Right ventricle myocardium superior (tissue), 1 donor: ENCODE results near the gene ANKRD55. TPM values are rescaled to one million over a fixed set of nuclear protein-coding genes. Genes with fewer than 3 reads are reported as not detected.
"Not testable (repeated sequence)": the region's sequence is repeated elsewhere in the genome, so short reads cannot be mapped to it uniquely, and the experiment has no call there.

Experiments
- ATAC-seq: fragments of 200-7000 bp; cut with Tn5 transposase; one replicate; pipeline ENCODE4 v1.9.1; 2020; ENCODE audit warnings: mild to moderate bottlenecking; ENCODE audit not compliant: poor library complexity
- DNase-seq: peaks from one replicate; pipeline ENCODE4 v3.0.0-alpha.2; 2020
- intact Hi-C: fragments of 100-400 bp; cut with DNase I; formaldehyde crosslinking; loops from one replicate; pipeline ENCODE4 v1.11.2; 2022
- total RNA-seq: library from RNA; stranded (reverse); fragmentation: NEBNext Ultra II Directional; extraction: Animal tissue kit (Norgen Biotek cat#: 25700); gene quantifications from one replicate; pipeline ENCODE4 v1.2.1, GENCODE V29; 2021
- donor health status: DM: no; HTN: yes; CAD: no; lungs with severe emphysema.

ANKRD55 gene
- total RNA-seq, 1 donor from 2014 or later, result not detected

GRCh38 chr5:56160723-56161438 is 72.2 kb downstream of the ANKRD55 start:
- ATAC-seq (no peak), DNase-seq (no peak)
- intact Hi-C loops, result no loop called here

GRCh38 chr5:56159521-56159947 is 73.6 kb downstream of the ANKRD55 start:
- no peak for DNase-seq
- ATAC-seq, result no peak
- intact Hi-C loops, result no loop called here

GRCh38 chr5:56158331-56158960 is 74.7 kb downstream of the ANKRD55 start:
- intact Hi-C loops, result no loop called here
- ATAC-seq, result no peak

GRCh38 chr5:56157191-56157621 is 75.9 kb downstream of the ANKRD55 start:
- DNase-seq, intact Hi-C loops, ATAC-seq: not testable (repeated sequence)

More at GRCh38 chr5:56158331-56158960, 74.7 kb downstream of the ANKRD55 start:
- DNase-seq, result no peak

GRCh38 chr5:56156585-56157190 is 76.4 kb downstream of the ANKRD55 start:
- intact Hi-C loops, ATAC-seq: not testable (repeated sequence)

GRCh38 chr5:56155992-56156584 is 77.0 kb downstream of the ANKRD55 start:
- intact Hi-C loops, result no loop called here
- DNase-seq (peak; percentile 62), ATAC-seq (peak; percentile 68)

More at GRCh38 chr5:56156585-56157190, 76.4 kb downstream of the ANKRD55 start:
- not testable (repeated sequence) for DNase-seq

- DNase-seq, result no peak
- ATAC-seq, result peak; percentile 43
- intact Hi-C loops, result no loop called here
Measured at GRCh38 chr5:56154732-56155484, 78.2 kb downstream of the ANKRD55 start.

GRCh38 chr5:56152437-56152836 is 80.7 kb downstream of the ANKRD55 start:
- ATAC-seq (no peak), DNase-seq (no peak)
- intact Hi-C loops, result no loop called here

GRCh38 chr5:56150756-56151155 is 82.4 kb downstream of the ANKRD55 start:
- ATAC-seq, DNase-seq, intact Hi-C loops: not testable (repeated sequence)

GRCh38 chr5:56148453-56148971 is 84.6 kb downstream of the ANKRD55 start:
- DNase-seq (no peak), ATAC-seq (no peak)
- intact Hi-C loops, result no loop called here

GRCh38 chr5:56147659-56148230 is 85.4 kb downstream of the ANKRD55 start:
- intact Hi-C loops, result no loop called here
- no peak for ATAC-seq

GRCh38 chr5:56147106-56147505 is 86.0 kb downstream of the ANKRD55 start:
- DNase-seq (no peak), ATAC-seq (no peak)
- intact Hi-C loops, result no loop called here

More at GRCh38 chr5:56147659-56148230, 85.4 kb downstream of the ANKRD55 start:
- no peak for DNase-seq

GRCh38 chr5:56146674-56147073 is 86.5 kb downstream of the ANKRD55 start:
- intact Hi-C loops, result no loop called here
- no peak for ATAC-seq
- no peak for DNase-seq

- ATAC-seq, result no peak
- intact Hi-C loops, result no loop called here
- DNase-seq, result no peak
Measured at GRCh38 chr5:56145511-56145910, 87.6 kb downstream of the ANKRD55 start.

GRCh38 chr5:56145106-56145505 is 88.0 kb downstream of the ANKRD55 start:
- intact Hi-C loops, result no loop called here
- DNase-seq, result no peak
- ATAC-seq, result no peak

GRCh38 chr5:56144211-56144610 is 88.9 kb downstream of the ANKRD55 start:
- intact Hi-C loops, result no loop called here
- no peak for ATAC-seq
- no peak for DNase-seq

- intact Hi-C loops, result no loop called here
- ATAC-seq (no peak), DNase-seq (no peak)
Measured at GRCh38 chr5:56143373-56143714, 89.8 kb downstream of the ANKRD55 start.
